Measurements from ENCODE around the gene GLIPR1L2.
"Not testable (repeated sequence)": the region's sequence is repeated elsewhere in the genome, so short reads cannot be mapped to it uniquely, and the experiment has no call there.

GRCh38 chr12:75442454-75442853 lies 51.6 kb downstream of the GLIPR1L2 start:
- not testable (repeated sequence) for TF ChIP-seq CTCF (IDR thresholded peaks at IDR 0.05; ENCODE audit: low read length); EZH2 (optimal IDR thresholded peaks at IDR 0.05; ENCODE audit: low read depth, low read length)

Data from MM.1S (cell line).